Caco-2 (cell line): Measurements from ENCODE around the gene TRAF3IP1. TPM values are rescaled to one million over a fixed set of nuclear protein-coding genes. Genes with fewer than 3 reads are reported as not detected.

Experiments
- BruUV-seq: library from RNA; stranded (reverse); fragments of 400-500 nt; replicated peaks from 2 replicates; lab custom pipeline; 2021; lab: Mats Ljungman, UMichigan
- CTCF ChIA-PET: fragments of 300-600 bp; sonication (Branson Sonifier 250); formaldehyde crosslinking; loops from one replicate; lab custom pipeline; 2022; ENCODE audit warnings: antibody characterized with exemption; lab: Charles Lee
- POLR2A ChIA-PET: fragments of 300-600 bp; sonication (Branson Sonifier 250); formaldehyde crosslinking; loops from one replicate; lab custom pipeline; 2022; ENCODE audit warnings: antibody characterized with exemption; lab: Charles Lee
- DNase-seq, 2 experiments: peaks; one replicate each; pipeline versions ENCODE4 v3.0.0 to v3.0.0-alpha.2; 2020 to 2022
- H3K27me3 ChIP-seq: replicated peaks from 2 replicates; pipeline ENCODE4 v1.6.0; 2011; ENCODE audit warnings: low read length; ENCODE audit not compliant: control insufficient read depth, insufficient read depth
- H3K36me3 ChIP-seq: 2 replicates; pipeline ENCODE4 v1.5.1; 2011; ENCODE audit warnings: low read length; ENCODE audit not compliant: control insufficient read depth, insufficient read depth
- H3K4me1 ChIP-seq: fragments of 250-450 bp; sonication (Bioruptor Pico); 2 replicates; pipeline ENCODE4 v1.5.1; 2020; ENCODE audit warnings: mild to moderate bottlenecking
- H3K4me3 ChIP-seq: 2 replicates; pipeline ENCODE4 v1.5.1; 2011; ENCODE audit warnings: low read depth, mild to moderate bottlenecking, control low read depth, low read length
- H3K9me3 ChIP-seq: fragments of 250-450 bp; sonication (Bioruptor Pico); 2 replicates; pipeline ENCODE4 v1.5.1; 2020; ENCODE audit warnings: mild to moderate bottlenecking, moderate library complexity
- H3K27ac Mint-ChIP-seq: one replicate; pipeline ENCODE4 v1.8.0; 2022; ENCODE audit warnings: mixed read lengths; ENCODE audit not compliant: unreplicated experiment
- H3K27me3 Mint-ChIP-seq: one replicate; pipeline ENCODE4 v1.8.0; 2022; ENCODE audit warnings: mixed read lengths; ENCODE audit not compliant: insufficient read depth, unreplicated experiment
- H3K36me3 Mint-ChIP-seq: one replicate; pipeline ENCODE4 v1.8.0; 2022; ENCODE audit warnings: mild to moderate bottlenecking, mixed read lengths; ENCODE audit not compliant: insufficient read depth, unreplicated experiment
- H3K4me1 Mint-ChIP-seq: one replicate; pipeline ENCODE4 v1.8.0; 2022; ENCODE audit warnings: low read depth, mixed read lengths; ENCODE audit not compliant: unreplicated experiment
- H3K4me3 Mint-ChIP-seq: one replicate; pipeline ENCODE4 v1.8.0; 2022; ENCODE audit warnings: mild to moderate bottlenecking, moderate library complexity, mixed read lengths; ENCODE audit not compliant: unreplicated experiment
- H3K9me3 Mint-ChIP-seq: one replicate; pipeline ENCODE4 v1.8.0; 2022; ENCODE audit warnings: mixed read lengths; ENCODE audit not compliant: unreplicated experiment
- intact Hi-C: fragments of 100-400 bp; cut with micrococcal nuclease; formaldehyde crosslinking; loops from one replicate; pipeline ENCODE4 v1.10.0; 2022; ENCODE audit not compliant: unreplicated experiment
- total RNA-seq: library from RNA; stranded (reverse); gene quantifications from 2 replicates; pipeline ENCODE4 v1.2.3, GENCODE V29; 2022
- TF ChIP-seq, protein P1 (sequence below), 2 experiments: fragments of 200-600 bp in 1 of 2; IDR thresholded peaks; 1 replicate in 1 of 2; 2 replicates in 1 of 2; pipeline versions ENCODE4 v1.5.1 to v1.8.0; 2011 to 2022; ENCODE audit warnings: antibody characterized with exemption in 1 of 2, control low read depth in 1 of 2, inconsistent platforms in 1 of 2, low read depth in 1 of 2, low read length in 1 of 2, mild to moderate bottlenecking in 1 of 2, moderate library complexity in 1 of 2; ENCODE audit not compliant: insufficient read depth in 1 of 2, severe bottlenecking in 1 of 2, unreplicated experiment in 1 of 2

The TRAF3IP1 gene
- total RNA-seq, 1 experiment from 2014 or later = 7.4 TPM

GRCh38 chr2:238418196-238418998 lies 98.1 kb downstream of the TRAF3IP1 start:
- POLR2A ChIA-PET = no interaction called here
- DNase-seq = no peak
- CTCF ChIA-PET = no interaction called here
- TF ChIP-seq, protein P1, sequence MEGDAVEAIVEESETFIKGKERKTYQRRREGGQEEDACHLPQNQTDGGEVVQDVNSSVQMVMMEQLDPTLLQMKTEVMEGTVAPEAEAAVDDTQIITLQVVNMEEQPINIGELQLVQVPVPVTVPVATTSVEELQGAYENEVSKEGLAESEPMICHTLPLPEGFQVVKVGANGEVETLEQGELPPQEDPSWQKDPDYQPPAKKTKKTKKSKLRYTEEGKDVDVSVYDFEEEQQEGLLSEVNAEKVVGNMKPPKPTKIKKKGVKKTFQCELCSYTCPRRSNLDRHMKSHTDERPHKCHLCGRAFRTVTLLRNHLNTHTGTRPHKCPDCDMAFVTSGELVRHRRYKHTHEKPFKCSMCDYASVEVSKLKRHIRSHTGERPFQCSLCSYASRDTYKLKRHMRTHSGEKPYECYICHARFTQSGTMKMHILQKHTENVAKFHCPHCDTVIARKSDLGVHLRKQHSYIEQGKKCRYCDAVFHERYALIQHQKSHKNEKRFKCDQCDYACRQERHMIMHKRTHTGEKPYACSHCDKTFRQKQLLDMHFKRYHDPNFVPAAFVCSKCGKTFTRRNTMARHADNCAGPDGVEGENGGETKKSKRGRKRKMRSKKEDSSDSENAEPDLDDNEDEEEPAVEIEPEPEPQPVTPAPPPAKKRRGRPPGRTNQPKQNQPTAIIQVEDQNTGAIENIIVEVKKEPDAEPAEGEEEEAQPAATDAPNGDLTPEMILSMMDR (IDR thresholded peaks at IDR 0.05; ENCODE audit: insufficient read depth in 1 of 2, low read depth in 1 of 2, low read length in 1 of 2, severe bottlenecking in 1 of 2, unreplicated experiment in 1 of 2) = no peak
- Mint-ChIP-seq H3K27ac (no peak overlapping the region), H3K4me1 (no peaks in the 10 kb centered on the region), H3K27me3 (no peaks in the 10 kb centered on the region), H3K4me3 (no peak overlapping the region), H3K9me3 (peaks cover 13% of the 10 kb centered on the region), H3K36me3 (peaks cover 6% of the 10 kb centered on the region)
- BruUV-seq = no TSS peak
- Histone ChIP-seq H3K4me3 (no peak overlapping the region), H3K27me3 (no peaks in the 10 kb centered on the region), H3K36me3 (no peaks in the 10 kb centered on the region), H3K9me3 (no peaks in the 10 kb centered on the region), H3K4me1 (no peaks in the 10 kb centered on the region)
- intact Hi-C loops = no loop called here

DNA sequence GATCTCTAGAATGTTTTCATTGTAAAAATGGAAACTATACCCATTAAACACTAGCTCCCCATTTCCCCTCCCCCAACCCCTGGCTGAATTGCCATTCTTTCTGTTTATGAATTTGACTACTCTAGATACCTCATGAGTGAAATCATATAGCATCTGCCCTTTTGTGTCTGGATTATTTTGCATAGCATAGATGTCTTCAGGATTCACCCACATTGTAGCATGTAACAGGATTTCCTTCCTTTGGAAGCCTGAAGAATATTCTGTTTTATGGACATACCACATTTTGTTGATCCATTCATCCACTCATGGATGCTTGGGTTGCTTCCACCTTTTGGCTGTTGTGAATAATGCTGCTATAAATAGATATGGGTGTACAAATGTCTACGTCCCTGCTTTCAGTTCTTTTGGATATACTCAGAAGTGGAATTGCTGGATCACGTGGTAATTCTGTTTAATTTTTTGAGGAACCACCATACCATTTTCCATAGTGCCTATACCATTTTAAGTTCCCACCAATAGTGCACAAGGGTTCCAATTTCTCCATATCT lies 98.8 kb downstream of the TRAF3IP1 start:
- POLR2A ChIA-PET = no interaction called here
- TF ChIP-seq, protein P1 (IDR thresholded peaks at IDR 0.05; ENCODE audit: insufficient read depth in 1 of 2, low read depth in 1 of 2, low read length in 1 of 2, severe bottlenecking in 1 of 2, unreplicated experiment in 1 of 2) = no peak

DNA sequence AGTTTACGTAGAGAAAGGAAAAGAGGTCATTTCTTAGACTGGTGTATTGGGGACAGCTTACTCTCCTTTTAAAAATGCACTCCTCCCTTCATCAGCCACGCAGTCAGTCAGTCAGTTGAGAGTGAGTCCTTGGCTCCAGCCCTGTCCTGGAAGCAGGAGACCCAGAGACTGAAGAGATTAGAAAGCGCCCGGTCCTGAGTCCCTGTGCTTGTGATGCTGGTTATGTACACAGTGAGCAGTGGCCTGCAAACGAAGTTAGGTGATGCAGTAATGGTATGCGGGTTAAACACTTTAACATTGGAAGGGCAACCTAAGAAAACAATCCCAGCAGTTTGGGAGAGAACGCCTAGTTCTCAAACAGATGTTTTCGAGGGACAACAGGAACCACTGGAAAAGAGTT lies 100.1 kb downstream of the TRAF3IP1 start:
- intact Hi-C loops = no loop called here
- no peaks in the 10 kb centered on the region for H3K27me3 ChIP-seq
- H3K36me3 ChIP-seq = no peaks in the 10 kb centered on the region
- DNase-seq = no peak
- ChIA-PET POLR2A (no interaction called here), CTCF (no interaction called here)
- Mint-ChIP-seq H3K4me3 (no peak overlapping the region), H3K4me1 (no peaks in the 10 kb centered on the region), H3K27me3 (no peaks in the 10 kb centered on the region), H3K36me3 (peaks cover 6% of the 10 kb centered on the region), H3K9me3 (peaks cover 13% of the 10 kb centered on the region), H3K27ac (no peak overlapping the region)
- no peaks in the 10 kb centered on the region for H3K4me1 ChIP-seq
- H3K4me3 ChIP-seq = no peak overlapping the region
- TF ChIP-seq, protein P1 (IDR thresholded peaks at IDR 0.05; ENCODE audit: insufficient read depth in 1 of 2, low read depth in 1 of 2, low read length in 1 of 2, severe bottlenecking in 1 of 2, unreplicated experiment in 1 of 2) = no peak
- no peaks in the 10 kb centered on the region for H3K9me3 ChIP-seq
- BruUV-seq = no TSS peak

More for the DNA sequence above, 98.8 kb downstream of the TRAF3IP1 start:
- Mint-ChIP-seq H3K36me3 (peaks cover 6% of the 10 kb centered on the region), H3K27me3 (no peaks in the 10 kb centered on the region), H3K4me3 (no peak overlapping the region), H3K4me1 (no peaks in the 10 kb centered on the region), H3K27ac (no peak overlapping the region), H3K9me3 (peaks cover 13% of the 10 kb centered on the region)
- Histone ChIP-seq H3K9me3 (no peaks in the 10 kb centered on the region), H3K4me1 (no peaks in the 10 kb centered on the region), H3K36me3 (no peaks in the 10 kb centered on the region), H3K27me3 (no peaks in the 10 kb centered on the region), H3K4me3 (no peak overlapping the region)
- BruUV-seq = no TSS peak
- DNase-seq = no peak
- intact Hi-C loops = no loop called here
- CTCF ChIA-PET = no interaction called here
